Astrocyte of the cerebellum (primary cell): ENCODE results near the gene TRAPPC3L.

Source experiments
- DNase-seq: peaks from one replicate; pipeline ENCODE4 v3.0.0-alpha.2; 2011; ENCODE audit warnings: low read depth
- H3K4me3 ChIP-seq: 2 replicates; pipeline ENCODE4 v1.5.1; 2011; ENCODE audit warnings: mild to moderate bottlenecking, low read depth, low read length, moderate library complexity
- in situ Hi-C: cut with HindIII; loops from 2 replicates; pipeline ENCODE4 v1.10.0; 2017; ENCODE audit warnings: low sequenced_read_pairs
- TF ChIP-seq, protein P1 (sequence below): IDR thresholded peaks from 2 replicates; pipeline ENCODE4 v1.5.1; 2012; ENCODE audit warnings: low read length, low read depth, moderate library complexity, mild to moderate bottlenecking; ENCODE audit errors: missing control alignments

Gene TRAPPC3L

DNA sequence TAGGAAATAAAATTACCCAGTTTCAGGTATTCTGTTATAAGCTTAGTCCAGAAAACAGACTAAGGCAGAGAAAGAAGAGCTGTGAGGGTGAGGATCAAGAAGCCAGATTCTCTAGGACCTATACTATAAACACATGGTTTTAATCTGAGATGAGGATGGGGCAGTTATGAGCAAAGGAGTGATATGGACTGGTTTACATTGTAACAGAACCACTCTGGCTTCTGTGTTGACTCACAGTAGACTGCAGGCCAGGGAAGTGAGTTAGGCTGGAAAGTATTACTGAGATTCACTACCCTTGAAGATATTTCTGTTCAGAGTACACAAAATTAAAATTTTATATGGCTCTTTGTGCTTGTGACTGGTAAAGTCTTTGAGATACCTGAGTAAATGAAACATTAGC lies 22.6 kb upstream of the TRAPPC3L start:
- TF ChIP-seq, protein P1, sequence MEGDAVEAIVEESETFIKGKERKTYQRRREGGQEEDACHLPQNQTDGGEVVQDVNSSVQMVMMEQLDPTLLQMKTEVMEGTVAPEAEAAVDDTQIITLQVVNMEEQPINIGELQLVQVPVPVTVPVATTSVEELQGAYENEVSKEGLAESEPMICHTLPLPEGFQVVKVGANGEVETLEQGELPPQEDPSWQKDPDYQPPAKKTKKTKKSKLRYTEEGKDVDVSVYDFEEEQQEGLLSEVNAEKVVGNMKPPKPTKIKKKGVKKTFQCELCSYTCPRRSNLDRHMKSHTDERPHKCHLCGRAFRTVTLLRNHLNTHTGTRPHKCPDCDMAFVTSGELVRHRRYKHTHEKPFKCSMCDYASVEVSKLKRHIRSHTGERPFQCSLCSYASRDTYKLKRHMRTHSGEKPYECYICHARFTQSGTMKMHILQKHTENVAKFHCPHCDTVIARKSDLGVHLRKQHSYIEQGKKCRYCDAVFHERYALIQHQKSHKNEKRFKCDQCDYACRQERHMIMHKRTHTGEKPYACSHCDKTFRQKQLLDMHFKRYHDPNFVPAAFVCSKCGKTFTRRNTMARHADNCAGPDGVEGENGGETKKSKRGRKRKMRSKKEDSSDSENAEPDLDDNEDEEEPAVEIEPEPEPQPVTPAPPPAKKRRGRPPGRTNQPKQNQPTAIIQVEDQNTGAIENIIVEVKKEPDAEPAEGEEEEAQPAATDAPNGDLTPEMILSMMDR: no peak
- no peak for DNase-seq
- no peak overlapping the region for H3K4me3 ChIP-seq
- in situ Hi-C loops: no loop called here

DNA sequence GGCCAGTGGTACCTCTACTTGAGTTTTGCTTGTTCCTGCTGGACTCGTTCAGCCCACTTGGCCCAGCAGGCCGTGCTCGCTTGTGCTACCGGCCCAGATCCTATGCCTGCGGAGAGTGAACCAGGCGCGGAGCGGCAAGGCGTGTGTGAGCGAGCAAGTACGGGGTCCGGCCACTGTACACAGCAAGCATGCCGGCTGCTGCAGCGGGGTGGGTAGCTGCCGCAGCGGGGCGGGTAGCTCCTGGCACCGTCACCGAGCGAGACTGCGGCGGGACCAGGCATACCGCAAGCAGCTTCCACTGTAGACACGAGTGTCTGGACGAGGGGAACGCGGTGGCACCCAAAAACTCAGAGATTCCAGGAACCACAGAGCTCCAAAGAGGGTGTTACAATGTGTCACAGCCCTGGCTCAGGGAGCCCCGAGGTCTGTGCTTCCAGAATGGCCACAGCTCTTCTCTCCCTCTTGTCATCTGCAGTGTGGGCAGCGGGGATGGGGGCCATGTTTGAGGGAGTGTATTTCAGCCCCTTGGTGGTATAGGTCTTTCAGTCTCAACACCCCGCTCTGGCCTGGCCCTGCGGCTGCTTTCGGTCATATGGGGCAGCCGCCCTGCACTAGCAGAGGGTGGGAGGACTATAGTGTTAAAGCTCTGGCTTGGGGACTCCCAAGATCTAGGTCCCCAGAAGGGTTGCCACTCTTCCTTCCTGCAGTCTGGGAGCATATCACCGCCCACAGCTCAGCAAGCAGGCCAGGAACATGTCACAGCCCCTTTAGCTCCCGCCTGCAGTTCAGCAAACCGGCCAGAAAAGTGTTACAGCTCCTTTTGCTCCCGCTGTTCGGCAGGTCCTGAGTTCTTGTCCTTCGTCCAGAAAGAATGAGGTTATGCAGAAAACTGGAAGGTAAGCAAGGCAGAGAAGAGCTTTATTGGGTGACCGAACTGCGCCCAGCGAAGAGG lies 19.7 kb upstream of the TRAPPC3L start:
- H3K4me3 ChIP-seq: peak overlapping the region; percentile 20
- no peak for DNase-seq
- in situ Hi-C loops: no loop called here
- TF ChIP-seq, protein P1: no peak

DNA sequence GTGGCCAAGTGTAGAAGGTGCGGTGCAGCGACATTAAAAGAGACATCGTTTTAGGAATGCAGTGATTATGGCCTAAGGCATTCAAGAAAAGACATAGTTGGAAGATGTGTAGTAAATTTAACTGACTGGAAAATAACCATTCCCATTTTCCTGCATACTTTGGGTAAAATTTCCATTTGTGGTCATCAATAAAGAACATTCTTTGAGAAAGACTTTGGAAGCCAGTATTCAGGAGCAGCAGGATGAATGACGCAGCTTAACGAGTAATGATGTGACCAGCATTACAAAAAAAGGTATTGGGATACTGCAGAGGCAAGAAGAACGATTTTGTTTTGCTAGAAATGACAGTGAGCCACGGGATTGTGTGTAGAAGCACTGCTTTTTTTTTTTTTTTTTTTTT lies 18.8 kb upstream of the TRAPPC3L start:
- TF ChIP-seq, protein P1: no peak
- H3K4me3 ChIP-seq: no peak overlapping the region
- peak; percentile 34 for DNase-seq
- in situ Hi-C loops: no loop called here

DNA sequence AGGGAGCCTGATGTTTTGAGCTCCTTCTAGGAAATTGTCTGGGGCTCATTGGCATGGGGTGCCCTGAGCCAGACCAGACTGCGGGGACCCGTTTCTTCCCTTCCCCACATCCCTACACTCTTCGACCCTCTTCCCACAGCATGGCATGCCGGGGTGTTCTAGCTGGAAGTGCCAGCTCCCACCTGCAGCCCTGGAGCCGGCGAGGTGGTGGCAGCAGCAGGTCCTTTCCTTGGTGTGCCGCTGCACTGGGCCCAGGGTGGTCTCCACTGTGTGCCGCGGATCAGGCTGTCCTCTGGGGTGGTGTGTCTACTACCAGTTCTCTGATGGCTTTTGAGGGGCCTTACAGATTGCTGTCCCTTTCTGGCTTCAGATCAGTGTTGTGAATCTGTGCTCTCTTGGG lies 18.3 kb upstream of the TRAPPC3L start:
- TF ChIP-seq, protein P1: no peak

DNA sequence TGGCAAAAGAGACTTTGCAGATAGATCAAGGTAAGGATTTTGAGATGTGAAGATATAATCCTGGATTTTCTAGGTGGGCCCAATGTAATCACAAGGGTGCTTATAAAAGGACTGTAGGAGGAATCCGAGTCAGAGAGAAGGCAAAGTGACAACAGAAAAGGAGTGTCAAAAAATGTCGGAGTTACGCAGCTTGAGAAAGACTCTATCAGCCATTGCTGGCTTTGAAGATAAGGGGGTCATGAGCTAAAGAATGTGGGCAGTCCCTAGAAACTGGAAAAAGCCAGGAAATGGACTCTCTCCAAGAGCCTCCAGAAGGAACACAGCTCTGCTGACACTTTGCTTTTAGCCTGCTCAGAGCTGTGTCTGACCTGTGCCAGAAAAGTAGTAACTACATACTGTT lies 17.1 kb upstream of the TRAPPC3L start:
- DNase-seq: no peak
- in situ Hi-C loops: no loop called here
- TF ChIP-seq, protein P1: no peak
- no peak overlapping the region for H3K4me3 ChIP-seq

More for the DNA sequence above, 18.3 kb upstream of the TRAPPC3L start:
- in situ Hi-C loops: no loop called here
- no peak for DNase-seq
- H3K4me3 ChIP-seq: no peak overlapping the region

DNA sequence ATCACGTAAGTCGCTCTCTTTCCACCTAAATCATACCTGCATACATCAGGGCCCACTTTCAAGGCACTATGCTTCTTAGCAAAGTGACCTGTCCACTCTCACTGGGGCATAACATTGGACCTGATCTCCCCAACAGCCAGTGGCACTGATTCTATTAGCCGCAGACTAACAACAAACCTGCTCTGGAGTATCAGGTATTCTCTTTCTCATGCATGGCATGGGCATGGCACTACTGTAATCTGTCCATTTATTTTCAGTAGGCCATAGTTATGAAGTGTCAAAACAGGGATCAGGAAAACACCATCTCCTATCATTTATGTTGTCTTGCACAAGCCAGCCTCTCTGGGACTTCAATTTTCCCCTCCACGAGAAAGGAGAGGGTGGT lies 16.5 kb upstream of the TRAPPC3L start:
- in situ Hi-C loops: no loop called here

More for the DNA sequence above, 16.5 kb upstream of the TRAPPC3L start:
- no peak for DNase-seq
- TF ChIP-seq, protein P1: no peak
- no peak overlapping the region for H3K4me3 ChIP-seq
